Measurements from ENCODE around the gene ZMYM4. TPM values are rescaled to one million over a fixed set of nuclear protein-coding genes. Genes with fewer than 3 reads are reported as not detected.

ZMYM4 gene
- total RNA-seq, 1 experiment from 2014 or later, result 60.3 TPM

- H3K9me3 Mint-ChIP-seq, result no peaks in the 10 kb centered on the region
- CTCF ChIA-PET, result no interaction called here
- POLR2A ChIA-PET, result no interaction called here
Measured at GRCh38 chr1:35367914-35368313, 99.4 kb downstream of the ZMYM4 start.

More at GRCh38 chr1:35367914-35368313, 99.4 kb downstream of the ZMYM4 start:
- peaks cover 18% of the 10 kb centered on the region for H3K36me3 Mint-ChIP-seq
- peaks cover 17% of the 10 kb centered on the region for H3K4me1 Mint-ChIP-seq
- no peaks in the 10 kb centered on the region for H3K27me3 Mint-ChIP-seq (ENCODE audit: low read depth)
- no peak for DNase-seq (ENCODE audit: low spot score)
- TF ChIP-seq STAT6 (CRISPR knock-in tag; conservative IDR thresholded peaks at IDR 0.05; ENCODE audit: low read depth), result no peak
- no peak for TF ChIP-seq ZNF121 (CRISPR knock-in tag; IDR thresholded peaks at IDR 0.05)
- TF ChIP-seq CREB1 (CRISPR knock-in tag; IDR thresholded peaks at IDR 0.05), result no peak
- no peak for TF ChIP-seq JAZF1 (CRISPR knock-in tag; IDR thresholded peaks at IDR 0.05)
- TF ChIP-seq TP53 (CRISPR knock-in tag; IDR thresholded peaks at IDR 0.05), result no peak
- TF ChIP-seq KAT7 (CRISPR knock-in tag; IDR thresholded peaks at IDR 0.05; ENCODE audit: borderline replicate concordance), result no peak
- TF ChIP-seq, protein P1, sequence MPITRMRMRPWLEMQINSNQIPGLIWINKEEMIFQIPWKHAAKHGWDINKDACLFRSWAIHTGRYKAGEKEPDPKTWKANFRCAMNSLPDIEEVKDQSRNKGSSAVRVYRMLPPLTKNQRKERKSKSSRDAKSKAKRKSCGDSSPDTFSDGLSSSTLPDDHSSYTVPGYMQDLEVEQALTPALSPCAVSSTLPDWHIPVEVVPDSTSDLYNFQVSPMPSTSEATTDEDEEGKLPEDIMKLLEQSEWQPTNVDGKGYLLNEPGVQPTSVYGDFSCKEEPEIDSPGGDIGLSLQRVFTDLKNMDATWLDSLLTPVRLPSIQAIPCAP (CRISPR knock-in tag; IDR thresholded peaks at IDR 0.05), result no peak
- no peak for TF ChIP-seq PRDM15 (CRISPR knock-in tag; IDR thresholded peaks at IDR 0.05)
- no peak for TF ChIP-seq CDX4 (CRISPR knock-in tag; IDR thresholded peaks at IDR 0.05; ENCODE audit: borderline replicate concordance)
- TF ChIP-seq, protein P2, sequence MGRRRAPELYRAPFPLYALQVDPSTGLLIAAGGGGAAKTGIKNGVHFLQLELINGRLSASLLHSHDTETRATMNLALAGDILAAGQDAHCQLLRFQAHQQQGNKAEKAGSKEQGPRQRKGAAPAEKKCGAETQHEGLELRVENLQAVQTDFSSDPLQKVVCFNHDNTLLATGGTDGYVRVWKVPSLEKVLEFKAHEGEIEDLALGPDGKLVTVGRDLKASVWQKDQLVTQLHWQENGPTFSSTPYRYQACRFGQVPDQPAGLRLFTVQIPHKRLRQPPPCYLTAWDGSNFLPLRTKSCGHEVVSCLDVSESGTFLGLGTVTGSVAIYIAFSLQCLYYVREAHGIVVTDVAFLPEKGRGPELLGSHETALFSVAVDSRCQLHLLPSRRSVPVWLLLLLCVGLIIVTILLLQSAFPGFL (CRISPR knock-in tag; IDR thresholded peaks at IDR 0.05; ENCODE audit: borderline replicate concordance), result no peak
- TF ChIP-seq SP1 (CRISPR knock-in tag; conservative IDR thresholded peaks at IDR 0.05), result no peak
- TF ChIP-seq, protein P3, sequence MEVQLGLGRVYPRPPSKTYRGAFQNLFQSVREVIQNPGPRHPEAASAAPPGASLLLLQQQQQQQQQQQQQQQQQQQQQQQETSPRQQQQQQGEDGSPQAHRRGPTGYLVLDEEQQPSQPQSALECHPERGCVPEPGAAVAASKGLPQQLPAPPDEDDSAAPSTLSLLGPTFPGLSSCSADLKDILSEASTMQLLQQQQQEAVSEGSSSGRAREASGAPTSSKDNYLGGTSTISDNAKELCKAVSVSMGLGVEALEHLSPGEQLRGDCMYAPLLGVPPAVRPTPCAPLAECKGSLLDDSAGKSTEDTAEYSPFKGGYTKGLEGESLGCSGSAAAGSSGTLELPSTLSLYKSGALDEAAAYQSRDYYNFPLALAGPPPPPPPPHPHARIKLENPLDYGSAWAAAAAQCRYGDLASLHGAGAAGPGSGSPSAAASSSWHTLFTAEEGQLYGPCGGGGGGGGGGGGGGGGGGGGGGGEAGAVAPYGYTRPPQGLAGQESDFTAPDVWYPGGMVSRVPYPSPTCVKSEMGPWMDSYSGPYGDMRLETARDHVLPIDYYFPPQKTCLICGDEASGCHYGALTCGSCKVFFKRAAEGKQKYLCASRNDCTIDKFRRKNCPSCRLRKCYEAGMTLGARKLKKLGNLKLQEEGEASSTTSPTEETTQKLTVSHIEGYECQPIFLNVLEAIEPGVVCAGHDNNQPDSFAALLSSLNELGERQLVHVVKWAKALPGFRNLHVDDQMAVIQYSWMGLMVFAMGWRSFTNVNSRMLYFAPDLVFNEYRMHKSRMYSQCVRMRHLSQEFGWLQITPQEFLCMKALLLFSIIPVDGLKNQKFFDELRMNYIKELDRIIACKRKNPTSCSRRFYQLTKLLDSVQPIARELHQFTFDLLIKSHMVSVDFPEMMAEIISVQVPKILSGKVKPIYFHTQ (CRISPR knock-in tag; IDR thresholded peaks at IDR 0.05), result no peak
- TF ChIP-seq, protein P4, sequence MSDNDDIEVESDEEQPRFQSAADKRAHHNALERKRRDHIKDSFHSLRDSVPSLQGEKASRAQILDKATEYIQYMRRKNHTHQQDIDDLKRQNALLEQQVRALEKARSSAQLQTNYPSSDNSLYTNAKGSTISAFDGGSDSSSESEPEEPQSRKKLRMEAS (CRISPR knock-in tag; IDR thresholded peaks at IDR 0.05), result no peak
- TF ChIP-seq, protein P5, sequence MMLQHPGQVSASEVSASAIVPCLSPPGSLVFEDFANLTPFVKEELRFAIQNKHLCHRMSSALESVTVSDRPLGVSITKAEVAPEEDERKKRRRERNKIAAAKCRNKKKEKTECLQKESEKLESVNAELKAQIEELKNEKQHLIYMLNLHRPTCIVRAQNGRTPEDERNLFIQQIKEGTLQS (CRISPR knock-in tag; conservative IDR thresholded peaks at IDR 0.05), result no peak
- no peak for TF ChIP-seq ZBTB43 (CRISPR knock-in tag; IDR thresholded peaks at IDR 0.05)
- no peak for TF ChIP-seq FOXK1 (CRISPR knock-in tag; IDR thresholded peaks at IDR 0.05)
- TF ChIP-seq E2F5 (CRISPR knock-in tag; IDR thresholded peaks at IDR 0.05), result no peak
- no peak for TF ChIP-seq NR3C1 (CRISPR knock-in tag; conservative IDR thresholded peaks at IDR 0.05; ENCODE audit: low read depth)
- TF ChIP-seq, protein P6, sequence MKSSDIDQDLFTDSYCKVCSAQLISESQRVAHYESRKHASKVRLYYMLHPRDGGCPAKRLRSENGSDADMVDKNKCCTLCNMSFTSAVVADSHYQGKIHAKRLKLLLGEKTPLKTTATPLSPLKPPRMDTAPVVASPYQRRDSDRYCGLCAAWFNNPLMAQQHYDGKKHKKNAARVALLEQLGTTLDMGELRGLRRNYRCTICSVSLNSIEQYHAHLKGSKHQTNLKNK (CRISPR knock-in tag; IDR thresholded peaks at IDR 0.05), result no peak
- no peak for TF ChIP-seq IRF2 (CRISPR knock-in tag; IDR thresholded peaks at IDR 0.05; ENCODE audit: borderline replicate concordance, low read depth)
- no peak for ATAC-seq
- H3K27ac Mint-ChIP-seq, result no peak overlapping the region
- no peak overlapping the region for H3K4me3 Mint-ChIP-seq

All from WTC11 (cell line).